Keratinocyte (primary cell): Measurements from ENCODE around the gene COG5. TPM values are rescaled to one million over a fixed set of nuclear protein-coding genes. Genes with fewer than 3 reads are reported as not detected.

Experiments
- DNase-seq: peaks from one replicate; pipeline ENCODE4 v3.0.0-alpha.2; 2011; ENCODE audit warnings: low read depth, missing footprints, low spot score
- FAIRE-seq: peaks from 2 replicates; lab custom pipeline; 2011; peaks lifted over from hg19 to GRCh38; lab: Jason Lieb, UNC
- H2AFZ ChIP-seq: 2 replicates; pipeline ENCODE4 v1.6.0; 2012; ENCODE audit warnings: low read length, control low read depth, inconsistent platforms; ENCODE audit not compliant: control insufficient read depth
- H3K27ac ChIP-seq: 2 replicates; pipeline ENCODE4 v1.5.1; 2011; ENCODE audit warnings: low read length; ENCODE audit not compliant: control insufficient read depth, insufficient read depth
- H3K27me3 ChIP-seq: 3 replicates; pipeline ENCODE4 v1.6.0; 2011; ENCODE audit warnings: low read length; ENCODE audit not compliant: control insufficient read depth, insufficient read depth; ENCODE audit errors: extremely low read depth
- H3K36me3 ChIP-seq, 2 experiments: 2 replicates in 1 of 2; 3 replicates in 1 of 2; pipeline ENCODE4 v1.5.1; 2011; ENCODE audit warnings: low read length in 2 of 2, mild to moderate bottlenecking in 1 of 2; ENCODE audit not compliant: control insufficient read depth in 2 of 2, insufficient read depth in 2 of 2; ENCODE audit errors: extremely low read depth in 1 of 2
- H3K4me1 ChIP-seq: 3 replicates; pipeline ENCODE4 v1.5.1; 2011; ENCODE audit warnings: low read length; ENCODE audit not compliant: control insufficient read depth, insufficient read depth; ENCODE audit errors: extremely low read depth
- H3K4me2 ChIP-seq: 3 replicates; pipeline ENCODE4 v1.6.0; 2011; ENCODE audit warnings: low read depth, low read length; ENCODE audit not compliant: control insufficient read depth, insufficient read depth; ENCODE audit errors: extremely low read depth
- H3K4me3 ChIP-seq, 3 experiments: fragments of 200-600 bp in 1 of 3; sonication (generic) in 1 of 3; 2 replicates in 2 of 3; 3 replicates in 1 of 3; pipeline ENCODE4 v1.5.1; 2011 to 2016; ENCODE audit warnings: low read length in 3 of 3, mild to moderate bottlenecking in 3 of 3, control low read depth in 2 of 3, inconsistent platforms in 1 of 3, low read depth in 1 of 3, mixed read lengths in 1 of 3, mixed run types in 1 of 3, moderate library complexity in 1 of 3; ENCODE audit not compliant: control insufficient read depth in 2 of 3, insufficient read depth in 2 of 3; ENCODE audit errors: extremely low read depth in 1 of 3
- H3K79me2 ChIP-seq: 2 replicates; pipeline ENCODE4 v1.6.0; 2012; ENCODE audit warnings: low read length; ENCODE audit not compliant: control insufficient read depth, insufficient read depth
- H3K9ac ChIP-seq: 3 replicates; pipeline ENCODE4 v1.6.0; 2011; ENCODE audit warnings: low read length; ENCODE audit not compliant: control insufficient read depth, insufficient read depth; ENCODE audit errors: extremely low read depth
- H3K9me1 ChIP-seq: 3 replicates; pipeline ENCODE4 v1.6.0; 2011; ENCODE audit warnings: low read length; ENCODE audit not compliant: control insufficient read depth, insufficient read depth; ENCODE audit errors: extremely low read depth
- H3K9me3 ChIP-seq: 2 replicates; pipeline ENCODE4 v1.5.1; 2012; ENCODE audit warnings: low read depth, low read length; ENCODE audit not compliant: control insufficient read depth
- H4K20me1 ChIP-seq: 3 replicates; pipeline ENCODE4 v1.6.0; 2011; ENCODE audit warnings: low read length; ENCODE audit not compliant: control insufficient read depth, insufficient read depth; ENCODE audit errors: extremely low read depth
- EZH2 ChIP-seq: IDR thresholded peaks from one replicate; pipeline ENCODE4 v1.6.1; 2012; ENCODE audit warnings: inconsistent platforms, mild to moderate bottlenecking, low read length, moderate library complexity
- dilution Hi-C: fragments of 300-500 bp; cut with MboI; formaldehyde crosslinking; loops from one replicate; pipeline ENCODE4 v1.7.0; 2020; ENCODE audit warnings: low sequenced_read_pairs; ENCODE audit not compliant: extremely low pct_ligation_motif_present
- polyA plus RNA-seq, 5 experiments: library from polyadenylated mRNA; depleted of rRNA in 3 of 5; stranded (reverse) in 3 of 5; stranded (forward) in 1 of 5; unstranded in 1 of 5; fragments of >200 nt; gene quantifications; 1 replicate in 1 of 5; 2 replicates in 3 of 5; 3 replicates in 1 of 5; pipeline versions ENCODE4 v1.2.1 to v1.2.3, GENCODE V29; 2011 to 2012; ENCODE audit warnings: missing spikeins in 2 of 5, low read depth in 1 of 5, low replicate concordance in 1 of 5
- TF ChIP-seq, protein P1 (sequence below), 3 experiments: IDR thresholded peaks in 1 of 3; conservative IDR thresholded peaks in 1 of 3; optimal IDR thresholded peaks in 1 of 3; 2 replicates in 2 of 3; 3 replicates in 1 of 3; pipeline versions ENCODE3 to v1.5.1; 2011; ENCODE audit warnings: low read length in 3 of 3, mild to moderate bottlenecking in 3 of 3, moderate library complexity in 2 of 3, control low read depth in 1 of 3, inconsistent platforms in 1 of 3; ENCODE audit not compliant: insufficient read depth in 2 of 3; ENCODE audit errors: extremely low read depth in 1 of 3

The COG5 gene
- polyA plus RNA-seq, 1 donor (not counting 4 experiments of a cell fraction or from before 2014, with no cell fraction given): 50.7 TPM

DNA sequence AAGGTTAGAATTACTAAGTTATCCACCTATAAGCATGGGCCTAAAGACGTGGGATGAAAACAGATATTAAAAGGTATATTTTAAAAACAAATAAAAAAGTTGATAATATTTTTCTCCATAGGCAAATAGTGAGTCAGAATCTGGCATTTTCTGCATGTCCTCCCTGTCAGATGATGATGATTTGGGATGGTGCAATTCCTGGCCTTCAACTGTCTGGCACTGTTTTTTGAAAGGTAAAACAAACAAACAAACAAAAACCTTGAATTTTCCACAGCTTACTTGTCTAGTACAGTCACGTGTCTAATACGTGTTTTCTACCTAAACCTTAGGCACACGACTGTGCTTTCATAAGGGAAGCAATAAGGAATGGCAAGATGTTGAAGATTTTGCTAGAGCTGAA, 377.5 kb downstream of the COG5 start:
- peaks cover 8 to 12% of the 10 kb centered on the region in 2 experiments for H3K36me3 ChIP-seq
- dilution Hi-C loops: no loop called here
- TF ChIP-seq EZH2: no peak
- TF ChIP-seq, protein P1, sequence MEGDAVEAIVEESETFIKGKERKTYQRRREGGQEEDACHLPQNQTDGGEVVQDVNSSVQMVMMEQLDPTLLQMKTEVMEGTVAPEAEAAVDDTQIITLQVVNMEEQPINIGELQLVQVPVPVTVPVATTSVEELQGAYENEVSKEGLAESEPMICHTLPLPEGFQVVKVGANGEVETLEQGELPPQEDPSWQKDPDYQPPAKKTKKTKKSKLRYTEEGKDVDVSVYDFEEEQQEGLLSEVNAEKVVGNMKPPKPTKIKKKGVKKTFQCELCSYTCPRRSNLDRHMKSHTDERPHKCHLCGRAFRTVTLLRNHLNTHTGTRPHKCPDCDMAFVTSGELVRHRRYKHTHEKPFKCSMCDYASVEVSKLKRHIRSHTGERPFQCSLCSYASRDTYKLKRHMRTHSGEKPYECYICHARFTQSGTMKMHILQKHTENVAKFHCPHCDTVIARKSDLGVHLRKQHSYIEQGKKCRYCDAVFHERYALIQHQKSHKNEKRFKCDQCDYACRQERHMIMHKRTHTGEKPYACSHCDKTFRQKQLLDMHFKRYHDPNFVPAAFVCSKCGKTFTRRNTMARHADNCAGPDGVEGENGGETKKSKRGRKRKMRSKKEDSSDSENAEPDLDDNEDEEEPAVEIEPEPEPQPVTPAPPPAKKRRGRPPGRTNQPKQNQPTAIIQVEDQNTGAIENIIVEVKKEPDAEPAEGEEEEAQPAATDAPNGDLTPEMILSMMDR (optimal IDR thresholded peaks at IDR 0.05 in 1 of 3, IDR thresholded peaks at IDR 0.05 in 1 of 3, conservative IDR thresholded peaks at IDR 0.05 in 1 of 3; ENCODE audit: extremely low read depth in 1 of 3, insufficient read depth in 2 of 3, low read length in 3 of 3): no peak
- H4K20me1 ChIP-seq: no peaks in the 10 kb centered on the region
- no peaks in the 10 kb centered on the region for H3K79me2 ChIP-seq
- H3K9ac ChIP-seq: no peak overlapping the region
- H3K27ac ChIP-seq: no peak overlapping the region
- H3K4me3 ChIP-seq: no peak overlapping the region
- H3K9me1 ChIP-seq: no peaks in the 10 kb centered on the region
- H3K27me3 ChIP-seq: no peaks in the 10 kb centered on the region
- H3K4me2 ChIP-seq: no peak overlapping the region
- H3K9me3 ChIP-seq: no peaks in the 10 kb centered on the region
- FAIRE-seq (no peak), DNase-seq (no peak)
- no peaks in the 10 kb centered on the region for H3K4me1 ChIP-seq
- no peak overlapping the region for H2AFZ ChIP-seq

DNA sequence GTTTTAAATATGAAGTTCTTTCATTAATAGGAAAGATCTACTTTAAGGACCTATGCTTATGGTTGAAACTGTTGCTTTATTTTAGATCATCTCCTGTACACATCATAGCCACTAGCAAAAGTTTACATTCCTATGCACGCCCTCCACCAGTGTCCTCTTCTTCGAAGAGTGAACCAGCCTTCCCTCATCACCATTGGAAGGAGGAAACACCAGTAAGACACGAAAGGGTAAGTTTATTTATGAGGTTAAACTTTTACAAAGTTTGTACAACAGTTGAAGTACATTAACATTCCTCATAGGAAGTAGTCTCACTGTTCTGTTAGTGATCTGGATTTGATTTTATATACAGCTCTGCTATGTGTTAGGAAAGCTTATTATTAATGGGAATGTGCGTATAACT, 378.0 kb downstream of the COG5 start:
- no peak overlapping the region for H3K27ac ChIP-seq
- FAIRE-seq: no peak
- peaks cover under 1% of the 10 kb centered on the region for H3K4me1 ChIP-seq
- no peak overlapping the region for H3K9ac ChIP-seq
- no peak overlapping the region for H3K4me2 ChIP-seq
- peaks cover 8 to 11% of the 10 kb centered on the region in 2 experiments for H3K36me3 ChIP-seq
- no peaks in the 10 kb centered on the region for H3K79me2 ChIP-seq
- DNase-seq: no peak
- no peaks in the 10 kb centered on the region for H4K20me1 ChIP-seq
- dilution Hi-C loops: no loop called here
- no peaks in the 10 kb centered on the region for H3K27me3 ChIP-seq
- no peak overlapping the region for H3K4me3 ChIP-seq
- no peaks in the 10 kb centered on the region for H3K9me1 ChIP-seq
- H3K9me3 ChIP-seq: no peaks in the 10 kb centered on the region
- H2AFZ ChIP-seq: no peak overlapping the region
- TF ChIP-seq, protein P1 (optimal IDR thresholded peaks at IDR 0.05 in 1 of 3, IDR thresholded peaks at IDR 0.05 in 1 of 3, conservative IDR thresholded peaks at IDR 0.05 in 1 of 3; ENCODE audit: extremely low read depth in 1 of 3, insufficient read depth in 2 of 3, low read length in 3 of 3): no peak
- no peak for TF ChIP-seq EZH2
